GM10847 (cell line): ENCODE data around the gene GUCY1A1.

Experiments
- POLR2A ChIP-seq: IDR thresholded peaks from 2 replicates; pipeline ENCODE4 v1.6.1; 2011; ENCODE audit not compliant: insufficient read length; ENCODE audit errors: extremely low read depth

GUCY1A1 gene

GRCh38 chr4:155676430-155676825 lies 9.8 kb downstream of the GUCY1A1 start:
- TF ChIP-seq POLR2A = no peak

DNA sequence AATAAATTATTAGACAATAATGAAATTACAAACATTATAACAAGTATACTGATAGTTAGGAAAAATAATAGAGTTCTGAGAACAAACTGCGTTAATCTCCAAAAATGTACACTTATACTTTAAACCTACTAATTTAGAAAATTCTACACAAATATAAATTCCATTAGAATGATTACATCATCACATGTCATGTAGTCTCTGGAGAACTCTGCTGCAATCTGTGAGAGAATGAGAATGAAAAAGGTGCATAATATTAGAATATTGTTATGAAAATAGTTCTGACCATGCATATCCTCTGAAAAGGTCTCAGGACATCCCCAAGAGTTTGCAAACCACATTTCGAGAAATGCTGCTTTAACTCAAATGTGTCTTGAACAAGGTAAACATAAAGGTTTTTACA lies 11.4 kb downstream of the GUCY1A1 start:
- no peak for TF ChIP-seq POLR2A

- TF ChIP-seq POLR2A = no peak
These were observed 12.7 kb downstream of the GUCY1A1 start for GRCh38 chr4:155679343-155679742.

GRCh38 chr4:155681886-155682285 lies 15.2 kb downstream of the GUCY1A1 start:
- TF ChIP-seq POLR2A = no peak

DNA sequence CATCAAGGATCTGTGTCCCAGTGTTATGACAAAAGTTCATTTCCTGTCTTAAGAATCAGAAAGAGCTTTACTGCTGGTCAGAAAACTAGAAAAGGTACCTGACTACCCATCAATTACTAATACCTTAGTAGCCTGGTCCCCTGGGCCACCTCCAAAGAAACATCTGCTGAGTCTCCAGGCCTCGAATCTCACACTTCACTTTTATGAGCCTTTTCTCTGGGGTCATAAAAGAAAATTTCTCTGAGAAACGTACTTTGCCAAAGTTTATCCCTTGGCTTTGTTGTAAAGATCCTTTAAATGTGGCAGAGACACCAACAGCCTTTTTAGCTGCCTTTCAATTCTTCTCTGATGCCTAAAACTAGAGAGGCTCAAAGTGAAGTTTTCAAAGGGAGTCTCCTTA lies 17.8 kb downstream of the GUCY1A1 start:
- TF ChIP-seq POLR2A = no peak

DNA sequence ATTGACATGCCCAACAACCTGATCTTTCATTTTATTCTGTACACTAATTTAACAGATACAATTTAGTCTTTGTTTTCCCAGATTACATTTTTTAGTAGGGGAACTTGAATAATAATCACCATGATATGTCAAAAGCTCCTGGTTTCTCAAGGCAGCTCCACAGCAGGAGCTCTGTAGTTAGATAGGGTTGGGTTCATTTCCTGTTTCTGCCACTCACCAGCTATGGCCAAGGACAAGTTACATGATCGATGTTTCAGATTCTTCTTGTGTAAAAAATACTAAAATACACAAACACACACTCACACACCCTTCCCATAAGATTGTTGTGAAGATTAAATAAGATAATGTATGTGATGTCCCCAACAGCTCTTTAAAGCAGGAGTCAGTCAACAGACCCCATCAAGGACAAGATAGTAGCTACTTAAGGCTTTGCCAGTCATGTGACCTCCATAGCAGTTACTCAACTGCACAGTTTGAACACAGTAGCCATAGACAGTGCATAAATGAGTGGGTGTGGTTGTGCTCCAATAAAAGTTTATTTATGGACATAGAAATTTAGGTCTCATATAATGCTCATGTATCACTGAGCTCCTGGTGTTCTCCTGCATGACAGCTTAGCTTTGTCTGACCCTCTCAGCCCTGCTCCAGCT lies 18.4 kb downstream of the GUCY1A1 start:
- TF ChIP-seq POLR2A = no peak

GRCh38 chr4:155687380-155687982 lies 20.8 kb downstream of the GUCY1A1 start:
- no peak for TF ChIP-seq POLR2A

- TF ChIP-seq POLR2A = no peak
These were observed 21.6 kb downstream of the GUCY1A1 start for GRCh38 chr4:155688211-155688610.

DNA sequence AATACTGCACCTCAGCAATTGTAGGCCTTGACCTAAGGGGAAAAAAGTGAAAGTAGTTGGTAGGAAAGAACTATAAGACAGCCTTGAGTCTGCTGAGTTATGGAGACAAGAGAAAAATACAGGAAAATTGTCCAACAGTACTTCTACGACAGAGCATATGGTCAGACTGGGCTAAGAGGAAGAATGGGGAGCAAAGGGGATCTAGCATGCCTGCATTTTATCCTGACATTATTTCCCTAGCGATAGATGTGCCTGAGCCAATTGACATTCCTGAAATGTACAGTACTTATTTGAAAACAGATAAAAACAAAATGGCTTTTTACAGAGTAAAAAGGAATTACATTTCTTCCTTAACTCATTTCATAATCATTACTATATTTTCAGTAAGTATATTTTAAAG lies 22.2 kb downstream of the GUCY1A1 start:
- no peak for TF ChIP-seq POLR2A

GRCh38 chr4:155690044-155690837 lies 23.6 kb downstream of the GUCY1A1 start:
- TF ChIP-seq POLR2A = no peak

DNA sequence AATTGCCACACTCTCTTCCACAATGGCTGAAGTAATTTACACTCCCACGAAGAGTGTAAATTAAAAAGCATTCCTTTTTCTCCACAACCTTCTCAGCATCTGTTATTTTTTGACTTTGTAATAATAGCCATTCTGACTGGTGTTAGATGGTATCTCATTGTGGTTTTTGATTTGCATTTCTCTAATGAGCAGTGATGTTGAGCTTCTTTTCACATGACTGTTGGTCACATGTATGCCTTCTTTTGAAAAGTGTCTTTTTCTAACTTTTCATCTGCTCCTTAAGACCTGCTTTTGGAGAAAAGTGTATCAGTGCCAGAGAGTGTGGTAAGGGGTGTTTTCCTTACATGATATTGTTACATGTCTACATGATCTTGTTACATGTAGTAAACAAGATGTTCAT lies 25.7 kb downstream of the GUCY1A1 start:
- TF ChIP-seq POLR2A = no peak

- TF ChIP-seq POLR2A = no peak
These were observed 26.5 kb downstream of the GUCY1A1 start for GRCh38 chr4:155693015-155693663.

GRCh38 chr4:155694100-155694785 lies 27.6 kb downstream of the GUCY1A1 start:
- no peak for TF ChIP-seq POLR2A

GRCh38 chr4:155696226-155696625 lies 29.6 kb downstream of the GUCY1A1 start:
- TF ChIP-seq POLR2A = no peak

- TF ChIP-seq POLR2A = no peak
These were observed 30.1 kb downstream of the GUCY1A1 start for GRCh38 chr4:155696726-155697125.
